HL-60/S4 (cell line): Measurements from ENCODE around the gene SPINT1.

Experiments used
- in situ Hi-C: fragments of 300-500 bp; cut with MboI; formaldehyde crosslinking; loops from 2 replicates; pipeline ENCODE4 v1.14.3; 2022; ENCODE audit warnings: low sequenced_read_pairs

SPINT1 gene

DNA sequence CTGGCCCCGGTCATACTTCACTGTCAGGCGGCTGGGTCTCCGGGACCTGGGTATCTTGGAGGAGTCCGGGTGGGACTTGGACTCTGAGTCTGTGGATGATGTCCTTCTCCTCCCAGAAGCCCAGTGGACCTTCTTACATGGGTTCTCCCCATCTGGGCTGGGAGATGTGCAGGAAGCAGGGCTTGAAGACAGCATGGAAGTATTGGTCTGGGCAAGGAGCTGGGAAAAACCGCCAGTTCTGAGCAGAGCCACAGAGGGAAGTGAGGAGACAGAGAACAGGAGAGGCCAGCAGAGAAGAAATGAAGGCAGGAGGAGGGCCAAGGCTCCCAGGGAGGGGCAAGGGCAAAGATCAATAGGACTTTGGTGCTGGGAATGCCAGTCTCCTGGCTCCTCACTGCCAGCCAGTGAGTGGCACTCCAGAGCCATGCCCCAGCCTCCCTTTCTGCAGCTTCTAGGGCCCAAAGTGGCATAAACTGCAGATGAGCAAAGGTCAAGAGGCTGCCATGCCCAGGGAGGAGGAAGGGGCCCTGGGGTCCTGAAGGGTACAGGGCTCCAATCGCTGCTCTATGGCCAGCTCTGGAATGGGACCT, 15.3 kb upstream of the SPINT1 start, which contains the start of gene PPP1R14D:
Gene PPP1R14D (minus strand): TSS at position 262 of the 590 bp plus-strand sequence. CDS start 67 bp downstream, at position 195.
- in situ Hi-C loops = no loop called here

DNA sequence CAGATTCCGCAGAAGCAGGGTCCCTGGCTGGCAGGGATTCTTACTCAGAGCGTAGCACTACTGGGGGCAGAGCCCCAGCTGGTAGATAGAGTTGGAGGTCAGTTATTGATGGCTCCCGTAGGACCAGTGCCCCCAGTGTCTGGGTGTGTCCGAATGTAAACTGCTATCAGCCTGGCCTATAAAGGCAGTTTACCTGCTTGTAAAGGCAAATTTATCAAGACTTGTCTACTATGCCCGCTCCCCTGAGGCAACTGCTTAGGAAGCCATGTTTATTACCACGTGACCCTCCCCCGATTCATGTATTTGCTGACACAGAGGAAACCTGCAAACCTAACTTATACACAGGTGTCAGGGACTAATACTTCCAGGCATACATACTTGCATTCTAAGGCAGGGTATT, 14.7 kb upstream of the SPINT1 start:
- in situ Hi-C loops = no loop called here

DNA sequence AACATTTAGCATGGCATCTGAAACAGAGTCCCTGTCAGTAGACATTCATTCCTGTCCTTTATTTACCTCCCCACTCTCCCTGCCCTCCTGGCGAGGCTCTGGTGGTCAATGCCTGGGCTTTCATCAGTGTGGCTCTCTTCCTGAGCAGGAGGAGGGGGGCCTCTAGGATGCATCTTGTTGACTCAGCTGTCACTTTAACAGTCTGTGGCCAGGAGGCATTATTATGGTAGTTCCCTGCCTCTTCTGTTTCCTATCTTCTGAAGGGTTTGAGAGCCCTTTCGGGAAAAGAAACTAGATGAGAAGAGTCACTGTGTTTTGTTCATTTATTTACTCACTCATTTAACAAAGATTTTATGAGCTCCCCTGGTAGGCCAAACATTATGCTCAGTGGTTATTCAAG, 13.0 kb upstream of the SPINT1 start:
- in situ Hi-C loops = no loop called here

DNA sequence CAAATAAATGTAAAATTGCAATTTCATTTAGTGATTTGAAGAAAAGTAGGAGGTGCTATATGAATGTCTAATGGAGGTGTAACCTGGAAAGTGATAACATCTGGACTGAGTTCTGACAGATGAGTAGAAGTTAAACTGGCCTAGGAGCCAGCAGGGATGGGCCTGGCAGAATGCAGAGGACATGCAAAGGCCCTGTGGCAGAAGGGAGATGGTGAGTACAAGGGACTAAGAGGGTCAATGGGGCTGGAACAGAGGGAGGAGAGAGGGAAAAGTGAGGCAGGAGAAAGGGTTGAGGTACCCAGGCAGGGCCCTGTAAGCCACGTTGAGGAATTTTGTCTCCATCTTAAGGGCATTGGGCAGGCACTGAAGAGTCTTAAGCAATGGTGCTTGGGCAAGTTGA, 12.0 kb upstream of the SPINT1 start:
- in situ Hi-C loops = no loop called here

DNA sequence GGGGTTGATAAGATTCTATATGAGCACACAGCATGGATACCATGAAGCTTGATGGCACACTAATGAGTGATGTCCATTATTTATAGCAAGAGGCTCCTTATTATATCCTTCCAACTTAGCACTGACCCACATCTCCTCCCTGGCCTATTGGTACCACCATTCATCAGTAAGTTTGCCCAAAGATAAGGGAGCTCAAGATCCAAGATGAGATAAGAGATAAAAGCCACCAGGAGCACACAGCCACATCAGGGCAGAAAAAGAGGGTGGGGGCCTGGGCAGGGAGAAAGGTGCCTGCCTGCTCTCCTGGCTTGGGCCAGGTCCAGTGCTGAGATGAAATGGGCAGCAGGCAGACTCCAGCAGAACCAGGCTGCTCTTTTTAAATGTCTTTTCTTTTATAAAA, 10.9 kb upstream of the SPINT1 start:
- in situ Hi-C loops = no loop called here

DNA sequence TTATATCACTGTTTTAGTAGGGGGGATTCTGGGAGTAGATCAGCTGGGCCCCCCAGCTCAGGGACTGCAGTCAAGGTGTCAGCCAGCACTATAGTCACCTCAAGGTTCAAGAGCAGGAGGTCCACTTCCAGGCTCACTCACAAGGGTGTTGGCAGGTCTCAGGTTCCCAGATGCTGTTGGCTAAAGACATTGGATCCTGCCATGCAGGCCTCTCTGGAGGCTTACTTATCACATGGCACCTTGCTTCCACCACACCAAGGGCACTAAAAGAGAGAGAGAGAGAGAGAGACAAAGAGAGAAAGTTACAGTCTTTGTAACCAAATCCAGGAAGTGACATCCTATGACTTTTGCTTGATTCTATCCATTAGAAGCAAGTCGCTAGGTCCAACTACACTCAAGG, 7.8 kb upstream of the SPINT1 start:
- in situ Hi-C loops = no loop called here

DNA sequence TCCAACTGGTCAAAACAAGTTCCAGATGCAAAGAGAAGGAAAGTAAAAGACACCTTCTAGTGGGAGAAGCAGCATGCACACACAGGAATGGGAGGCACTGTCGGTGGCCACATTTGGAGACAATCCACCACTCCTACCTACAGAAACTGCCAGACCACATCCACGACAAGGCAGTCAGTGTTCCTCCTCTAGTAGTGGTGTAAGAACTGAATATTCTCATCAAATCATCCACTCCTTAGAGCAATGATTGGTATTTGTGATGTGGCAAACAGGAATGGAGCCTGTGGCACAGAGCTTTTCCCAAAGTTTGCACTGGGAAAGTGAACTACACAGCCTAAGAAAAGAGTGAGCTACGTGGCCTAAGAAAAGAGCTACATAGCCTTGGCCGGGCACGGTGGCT, 5.1 kb upstream of the SPINT1 start:
- in situ Hi-C loops = no loop called here

DNA sequence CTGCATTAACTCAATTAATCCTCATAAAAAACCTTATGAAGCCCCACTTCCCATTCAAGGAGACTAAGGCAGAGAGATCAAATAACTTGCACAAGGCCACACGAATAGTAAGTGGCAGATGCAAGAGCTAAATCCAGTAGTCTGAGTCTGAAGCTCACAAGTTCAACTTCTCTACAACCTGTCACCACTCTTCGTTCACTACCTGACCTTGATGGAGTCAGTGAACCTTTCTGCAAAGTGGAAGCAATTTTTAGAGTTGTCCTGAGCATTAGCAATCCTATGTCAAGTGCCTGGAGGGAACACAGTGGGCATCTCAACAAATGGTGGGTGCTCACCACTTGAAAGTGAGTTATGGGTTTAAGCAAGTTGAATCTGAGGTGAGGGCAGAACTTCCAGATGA, 2.1 kb upstream of the SPINT1 start:
- in situ Hi-C loops = no loop called here

DNA sequence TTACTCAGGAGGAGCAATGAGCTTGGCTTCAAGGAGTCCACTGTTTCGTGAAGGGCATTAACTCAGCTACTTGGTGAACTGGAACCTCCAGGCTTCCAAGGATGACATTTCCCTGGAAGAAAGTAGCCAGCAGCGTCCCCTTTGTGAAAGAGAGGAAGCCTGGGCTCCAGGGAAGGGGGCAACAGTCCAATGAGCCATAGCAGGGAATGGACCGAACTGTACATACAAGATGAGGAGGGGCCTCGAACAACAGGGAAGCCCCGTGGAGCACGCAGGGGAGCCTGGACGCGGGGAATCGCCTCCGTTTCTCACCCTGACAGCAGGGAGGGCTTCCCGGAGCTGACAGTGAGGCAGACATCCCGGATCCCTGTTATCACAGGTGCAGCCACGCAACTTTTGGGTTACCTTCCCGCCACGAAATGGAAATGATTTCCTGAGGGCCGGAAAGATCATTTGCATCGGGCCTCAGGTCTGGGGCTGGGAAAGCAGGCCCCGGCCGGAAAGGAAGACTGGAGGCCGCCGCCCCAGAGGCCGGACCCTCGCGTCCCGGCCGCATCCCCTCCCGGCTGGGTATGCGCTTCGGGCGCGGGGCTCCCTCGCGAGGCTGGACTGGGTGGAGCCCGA, 475 bp upstream of the SPINT1 start:
- in situ Hi-C loops = no loop called here

DNA sequence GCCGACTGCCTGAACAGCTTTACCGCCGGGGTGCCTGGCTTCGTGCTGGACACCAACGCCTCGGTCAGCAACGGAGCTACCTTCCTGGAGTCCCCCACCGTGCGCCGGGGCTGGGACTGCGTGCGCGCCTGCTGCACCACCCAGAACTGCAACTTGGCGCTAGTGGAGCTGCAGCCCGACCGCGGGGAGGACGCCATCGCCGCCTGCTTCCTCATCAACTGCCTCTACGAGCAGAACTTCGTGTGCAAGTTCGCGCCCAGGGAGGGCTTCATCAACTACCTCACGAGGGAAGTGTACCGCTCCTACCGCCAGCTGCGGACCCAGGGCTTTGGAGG, 815 bp downstream of the SPINT1 start:
- in situ Hi-C loops = no loop called here

DNA sequence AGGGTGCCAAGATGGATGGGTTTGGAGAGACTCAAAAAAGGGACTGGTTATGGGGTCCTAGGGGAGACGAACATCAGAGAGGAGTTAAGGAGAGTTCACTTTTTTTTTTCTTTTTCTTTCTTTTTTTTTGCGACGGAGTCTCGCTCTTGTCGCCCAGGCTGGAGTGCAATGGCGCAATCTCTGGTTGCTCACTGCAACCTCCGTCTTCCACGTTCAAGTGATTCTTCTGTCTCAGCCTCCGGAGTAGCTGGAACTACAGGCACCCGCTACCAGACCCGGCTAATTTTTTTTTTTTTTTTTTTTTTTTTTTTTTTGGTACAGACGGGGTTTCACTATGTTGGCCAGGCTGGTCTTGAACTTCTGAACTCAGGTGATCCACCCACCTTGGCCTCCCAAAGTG, 1.2 kb downstream of the SPINT1 start:
- in situ Hi-C loops = no loop called here

DNA sequence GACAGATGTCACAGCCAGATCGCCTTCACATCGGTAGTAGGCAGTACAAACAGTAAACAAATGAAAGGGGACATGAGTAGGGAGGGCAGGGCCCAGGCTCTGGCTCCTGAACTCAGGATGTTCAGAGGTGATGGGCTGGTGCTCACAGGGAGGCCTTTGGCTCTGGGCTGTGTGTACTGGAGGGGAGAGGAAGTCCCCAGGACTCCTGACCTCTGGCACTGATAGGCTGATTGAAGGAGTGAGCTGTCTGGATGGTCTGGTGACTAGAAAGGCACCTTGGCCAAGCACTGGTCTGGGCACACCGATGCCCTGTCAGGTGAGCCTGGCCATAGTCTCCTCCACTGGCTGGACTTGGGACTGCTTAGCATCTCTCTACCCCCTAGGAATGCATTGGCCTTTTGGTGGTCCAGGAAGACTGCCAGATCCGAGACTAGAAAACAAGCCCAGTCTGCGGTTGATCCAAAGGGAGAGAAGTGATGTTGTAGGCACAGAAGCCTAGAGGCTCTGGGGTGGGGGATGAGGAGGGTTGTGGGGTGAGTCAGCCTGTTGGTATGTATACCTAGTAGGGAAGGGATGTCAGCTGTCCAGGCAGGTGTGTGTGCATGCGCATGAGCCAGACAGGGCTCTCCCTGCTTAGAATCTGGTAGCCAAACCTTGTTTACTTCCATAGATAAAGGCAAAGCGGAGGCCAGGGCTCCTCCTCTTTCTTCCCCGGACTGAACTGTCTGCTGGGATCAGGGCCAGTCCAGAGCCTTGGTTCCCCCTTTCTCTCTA, 1.9 kb downstream of the SPINT1 start:
- in situ Hi-C loops = no loop called here

DNA sequence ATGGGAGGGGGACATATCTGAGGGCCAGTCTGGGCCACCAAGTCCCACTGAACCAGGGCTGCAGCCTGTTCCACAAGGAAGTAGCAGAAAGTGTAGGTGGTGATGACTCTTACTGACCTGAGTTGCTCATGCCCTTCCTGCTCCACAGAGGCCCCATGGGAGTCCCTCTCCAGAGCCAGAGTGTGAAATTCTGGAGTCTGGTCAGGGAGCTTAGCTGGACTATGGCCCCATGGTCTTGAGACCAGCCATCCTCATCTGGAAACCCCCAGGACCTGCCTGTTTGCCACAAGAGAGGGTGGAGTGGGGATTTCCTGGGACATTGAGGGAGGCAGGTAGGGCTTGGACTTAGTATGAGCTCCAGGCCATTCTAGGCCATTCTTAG, 3.0 kb downstream of the SPINT1 start:
- in situ Hi-C loops = no loop called here

DNA sequence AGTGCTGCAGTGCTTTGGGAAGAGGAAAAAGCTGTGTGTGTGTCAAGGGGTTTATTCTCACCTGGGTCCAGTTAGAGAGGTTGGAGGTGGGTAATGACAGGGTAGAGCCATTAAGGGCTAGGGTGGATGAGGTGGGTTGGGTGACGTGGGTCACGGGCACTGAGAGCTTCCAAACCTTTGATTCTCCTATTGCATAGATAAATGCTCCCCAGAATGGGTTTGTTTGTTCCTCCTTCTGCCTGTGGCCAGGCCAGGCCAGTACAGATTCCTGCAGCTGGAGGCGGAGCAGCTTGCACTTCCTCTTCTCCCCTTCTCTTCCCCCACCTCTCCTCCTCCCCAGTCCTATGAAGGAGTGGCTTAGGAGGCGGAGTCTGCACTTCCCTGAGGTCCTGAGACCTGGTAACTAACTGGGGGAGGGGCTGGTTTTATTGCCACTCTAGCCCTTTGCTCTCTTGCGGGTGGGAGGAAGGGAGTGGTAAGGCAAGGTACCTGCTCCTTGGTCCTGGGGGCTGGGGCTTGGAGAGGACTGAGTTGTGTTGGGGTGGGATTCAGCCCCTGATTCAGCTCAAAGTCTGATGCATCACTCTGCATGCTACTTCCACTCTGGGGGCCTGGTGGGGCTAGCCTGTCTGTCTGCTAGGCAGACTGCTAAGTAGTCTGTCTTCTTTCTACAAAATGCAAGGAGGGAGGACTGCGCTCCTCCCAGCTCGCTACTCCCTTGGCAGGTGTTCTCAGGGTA, 3.5 kb downstream of the SPINT1 start:
- in situ Hi-C loops = no loop called here

DNA sequence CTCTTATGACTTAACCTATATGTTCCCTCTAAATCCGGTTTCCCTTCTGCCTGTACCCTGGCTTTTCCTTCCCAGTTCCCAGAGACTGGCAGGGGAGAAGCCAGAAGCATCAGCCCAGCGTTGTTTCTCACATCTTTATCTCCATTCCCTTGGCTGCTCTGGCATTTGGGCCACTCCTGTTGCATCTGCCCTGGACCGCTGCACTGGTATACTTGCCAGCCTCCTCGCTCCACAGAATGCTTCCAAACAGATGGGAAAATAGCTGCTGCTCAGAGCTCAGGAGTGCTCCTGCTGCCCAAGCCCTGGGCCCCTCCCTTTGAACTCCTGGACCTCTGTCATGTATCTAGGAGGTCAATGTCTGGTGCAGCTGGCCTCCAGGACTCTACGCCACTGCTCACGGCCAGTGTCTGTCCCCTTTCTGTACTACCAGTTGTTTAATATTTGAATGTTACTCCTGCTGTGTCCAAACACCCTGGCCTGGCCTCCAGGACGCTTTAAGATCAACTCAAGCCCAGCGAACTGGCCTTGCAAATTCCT, 6.8 kb downstream of the SPINT1 start:
- in situ Hi-C loops = no loop called here

DNA sequence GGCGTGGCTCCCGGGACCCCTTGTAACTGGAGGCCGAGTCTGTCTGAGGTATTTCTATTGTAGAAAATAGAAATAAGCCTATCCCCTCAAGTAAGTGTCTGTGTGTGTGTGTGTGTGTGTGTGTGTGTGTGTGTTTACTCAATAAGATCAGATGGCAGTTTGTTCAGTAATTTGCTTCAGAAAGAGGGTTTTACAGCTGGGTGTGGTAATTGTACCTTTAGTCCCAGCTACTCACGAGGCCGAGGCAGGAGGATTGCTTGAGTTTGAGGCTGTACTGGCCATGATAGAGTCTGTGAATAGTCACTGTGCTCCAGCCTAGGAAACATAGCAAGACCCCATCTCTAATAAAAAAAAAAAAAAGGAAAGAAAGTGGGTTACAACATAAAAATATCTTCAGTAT, 8.7 kb downstream of the SPINT1 start:
- in situ Hi-C loops = no loop called here

DNA sequence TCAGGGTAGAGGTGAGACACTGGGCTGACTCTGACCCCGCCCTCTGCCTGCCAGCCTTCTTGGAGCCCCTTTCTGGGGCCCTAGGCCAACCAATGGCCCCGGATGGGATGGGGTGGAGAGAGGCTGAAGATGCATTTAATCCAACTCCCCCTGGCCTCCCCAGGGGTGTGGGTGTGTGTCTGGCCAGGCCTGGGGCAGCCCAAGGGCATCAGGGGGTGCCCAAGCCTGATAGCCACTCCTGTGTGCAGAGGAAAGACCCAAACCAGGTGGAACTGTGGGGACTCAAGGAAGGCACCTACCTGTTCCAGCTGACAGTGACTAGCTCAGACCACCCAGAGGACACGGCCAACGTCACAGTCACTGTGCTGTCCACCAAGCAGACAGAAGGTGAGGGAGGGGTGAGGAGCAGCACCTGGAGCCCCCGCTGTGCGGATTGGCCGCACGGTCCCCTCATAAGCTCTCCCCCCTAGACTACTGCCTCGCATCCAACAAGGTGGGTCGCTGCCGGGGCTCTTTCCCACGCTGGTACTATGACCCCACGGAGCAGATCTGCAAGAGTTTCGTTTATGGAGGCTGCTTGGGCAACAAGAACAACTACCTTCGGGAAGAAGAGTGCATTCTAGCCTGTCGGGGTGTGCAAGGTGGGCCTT, 9.5 kb downstream of the SPINT1 start:
- in situ Hi-C loops = no loop called here

DNA sequence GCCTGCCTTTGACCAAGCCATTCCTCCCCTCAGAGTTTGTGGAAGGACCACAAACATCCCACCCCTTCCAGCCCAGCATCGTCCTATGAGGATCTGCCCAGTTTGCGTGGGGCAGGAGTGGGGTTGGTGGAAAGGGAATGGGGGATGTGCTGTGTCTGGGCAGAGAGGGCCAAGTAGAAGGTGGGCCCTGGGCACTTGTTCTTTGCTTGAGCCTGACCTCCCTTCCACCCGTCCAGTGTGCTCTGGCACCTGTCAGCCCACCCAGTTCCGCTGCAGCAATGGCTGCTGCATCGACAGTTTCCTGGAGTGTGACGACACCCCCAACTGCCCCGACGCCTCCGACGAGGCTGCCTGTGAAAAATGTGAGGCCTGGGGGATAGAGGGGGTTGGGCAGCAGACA, 10.3 kb downstream of the SPINT1 start:
- in situ Hi-C loops = no loop called here

DNA sequence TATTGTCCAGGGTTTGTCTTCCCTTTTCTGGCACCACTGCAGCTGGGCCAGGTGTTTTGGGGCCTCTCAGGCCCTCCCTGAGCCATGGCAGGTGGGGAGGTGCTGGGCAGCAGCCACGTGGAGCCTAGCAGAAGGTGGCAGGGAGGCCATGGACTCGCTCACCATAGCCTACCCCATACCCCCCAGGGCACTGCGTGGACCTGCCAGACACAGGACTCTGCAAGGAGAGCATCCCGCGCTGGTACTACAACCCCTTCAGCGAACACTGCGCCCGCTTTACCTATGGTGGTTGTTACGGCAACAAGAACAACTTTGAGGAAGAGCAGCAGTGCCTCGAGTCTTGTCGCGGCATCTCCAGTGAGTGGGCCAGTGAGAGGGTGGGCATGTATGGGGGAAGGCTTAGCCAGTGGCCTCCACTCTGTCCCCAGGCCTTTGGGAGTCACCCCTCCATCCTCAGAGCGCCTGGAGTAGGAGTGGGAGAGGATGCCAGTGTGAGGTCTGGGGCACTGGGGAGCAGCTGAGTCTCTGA, 11.9 kb downstream of the SPINT1 start:
- in situ Hi-C loops = no loop called here

DNA sequence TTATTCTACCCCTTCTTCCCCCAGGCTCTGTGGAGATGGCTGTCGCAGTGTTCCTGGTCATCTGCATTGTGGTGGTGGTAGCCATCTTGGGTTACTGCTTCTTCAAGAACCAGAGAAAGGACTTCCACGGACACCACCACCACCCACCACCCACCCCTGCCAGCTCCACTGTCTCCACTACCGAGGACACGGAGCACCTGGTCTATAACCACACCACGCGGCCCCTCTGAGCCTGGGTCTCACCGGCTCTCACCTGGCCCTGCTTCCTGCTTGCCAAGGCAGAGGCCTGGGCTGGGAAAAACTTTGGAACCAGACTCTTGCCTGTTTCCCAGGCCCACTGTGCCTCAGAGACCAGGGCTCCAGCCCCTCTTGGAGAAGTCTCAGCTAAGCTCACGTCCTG, 12.9 kb downstream of the SPINT1 start:
- in situ Hi-C loops = no loop called here
